A673 (cell line): Measurements from ENCODE around the gene WDR27.

Experiments used
- CTCF ChIP-seq: fragments of 300-800, 200-600 bp; sonication (generic); conservative IDR thresholded peaks from 2 replicates; pipeline ENCODE4 v1.5.1; 2017; ENCODE audit warnings: low read depth, mild to moderate bottlenecking, antibody characterized with exemption, low read length, moderate library complexity, mixed read lengths
- EZH2 ChIP-seq: fragments of 200-600 bp; sonication (generic); IDR thresholded peaks from 2 replicates; pipeline ENCODE4 v1.6.1; 2017; ENCODE audit warnings: borderline replicate concordance, low read depth, mild to moderate bottlenecking, mixed read lengths, antibody characterized with exemption, low read length; ENCODE audit not compliant: poor library complexity, severe bottlenecking

GRCh38 chr6:169500688-169501087, 201.1 kb downstream of the WDR27 start:
- TF ChIP-seq CTCF, result no peak
- no peak for TF ChIP-seq EZH2
